GOT3 (cell line): Measurements from ENCODE around the gene ZNF423.

Experiments used
- DNase-seq: peaks from one replicate; lab custom pipeline; 2025; ENCODE audit warnings: mixed read lengths; lab: John Stamatoyannopoulos, UW

The ZNF423 gene

GRCh38 chr16:49663081-49664065 lies 192.5 kb downstream of the ZNF423 start:
- no peak for DNase-seq

GRCh38 chr16:49662569-49662968 lies 193.3 kb downstream of the ZNF423 start:
- no peak for DNase-seq

GRCh38 chr16:49661465-49662187 lies 194.3 kb downstream of the ZNF423 start:
- DNase-seq: peak; percentile 46

- DNase-seq: no peak
Measured at GRCh38 chr16:49660626-49661025, 195.3 kb downstream of the ZNF423 start.

GRCh38 chr16:49659356-49659755 lies 196.6 kb downstream of the ZNF423 start:
- DNase-seq: no peak

- DNase-seq: no peak
Measured at GRCh38 chr16:49658531-49658930, 197.4 kb downstream of the ZNF423 start.

- DNase-seq: no peak
Measured at GRCh38 chr16:49657736-49658465, 198.0 kb downstream of the ZNF423 start.

- no peak for DNase-seq
Measured at GRCh38 chr16:49654425-49654824, 201.5 kb downstream of the ZNF423 start.

- DNase-seq: no peak
Measured at GRCh38 chr16:49653577-49653976, 202.3 kb downstream of the ZNF423 start.

- DNase-seq: no peak
Measured at GRCh38 chr16:49653173-49653570, 202.7 kb downstream of the ZNF423 start.

- DNase-seq: peak; percentile 55
Measured at GRCh38 chr16:49652456-49653172, 203.3 kb downstream of the ZNF423 start.

GRCh38 chr16:49651996-49652395 lies 203.9 kb downstream of the ZNF423 start:
- no peak for DNase-seq

- no peak for DNase-seq
Measured at GRCh38 chr16:49651226-49651625, 204.7 kb downstream of the ZNF423 start.

GRCh38 chr16:49650603-49651002 lies 205.3 kb downstream of the ZNF423 start:
- DNase-seq: no peak

GRCh38 chr16:49649013-49649765 lies 206.7 kb downstream of the ZNF423 start:
- no peak for DNase-seq

GRCh38 chr16:49647673-49648072 lies 208.2 kb downstream of the ZNF423 start:
- no peak for DNase-seq

GRCh38 chr16:49645263-49645662 lies 210.6 kb downstream of the ZNF423 start:
- DNase-seq: no peak

GRCh38 chr16:49644145-49644463 lies 211.8 kb downstream of the ZNF423 start:
- no peak for DNase-seq

- no peak for DNase-seq
Measured at GRCh38 chr16:49643429-49644144, 212.3 kb downstream of the ZNF423 start.

GRCh38 chr16:49641250-49641649 lies 214.7 kb downstream of the ZNF423 start:
- no peak for DNase-seq
